K562 (cell line): Measurements from ENCODE around the gene GALNT9. TPM values are rescaled to one million over a fixed set of nuclear protein-coding genes. Genes with fewer than 3 reads are reported as not detected.

ENCODE experiments used
- CBFB ChIP-seq: sonication (generic); formaldehyde crosslinking; IDR thresholded peaks from 2 replicates; pipeline ENCODE4 v1.4.0; 2020; ENCODE audit warnings: mild to moderate bottlenecking, missing genetic modification reagents
- TEAD2 ChIP-seq: fragments of 450-650 bp; IDR thresholded peaks from 2 replicates; pipeline ENCODE4 v1.6.1; 2016; ENCODE audit warnings: missing genetic modification characterization, control low read depth, missing compliant biosample characterization
- polyA plus RNA-seq, 8 experiments: library from polyadenylated mRNA; depleted of rRNA in 4 of 8; stranded (reverse) in 5 of 8; unstranded in 3 of 8; fragments of >200 nt; fragmentation: Nextera tagmentation in 2 of 8; fragmentation: Illumina TruSeq in 1 of 8; extraction: Ambion mirVana in 2 of 8; extraction: Trizol in 1 of 8; gene quantifications; 2 replicates each; pipeline versions ENCODE4 v1.2.1 to v1.2.3, GENCODE V29; 2011 to 2014; ENCODE audit warnings: inconsistent platforms in 1 of 8, missing spikeins in 1 of 8
- total RNA-seq, 7 experiments: library from RNA; depleted of rRNA in 6 of 7; stranded (reverse); fragments of >200 nt in 6 of 7; fragmentation: Illumina TruSeq in 2 of 7; extraction: Trizol in 2 of 7; gene quantifications; 2 replicates each; pipeline versions ENCODE4 v1.2.1 to v1.2.3, GENCODE V29; 2011 to 2021; ENCODE audit warnings: low replicate concordance in 1 of 7
- TF ChIP-seq, protein P1 (sequence below): fragments of 450-650 bp; IDR thresholded peaks from 2 replicates; pipeline ENCODE4 v1.6.1; 2016; ENCODE audit warnings: mild to moderate bottlenecking, moderate library complexity
- TF ChIP-seq, protein P2 (sequence below): fragments of 450-650 bp; IDR thresholded peaks from 2 replicates; pipeline ENCODE4 v1.6.1; 2016; ENCODE audit warnings: mild to moderate bottlenecking

GALNT9 gene
- total and polyA plus RNA-seq, 9 of the 15 experiments (the other 6 are each of a cell fraction or from before 2014, with no cell fraction given) = not detected

- TF ChIP-seq, protein P1, sequence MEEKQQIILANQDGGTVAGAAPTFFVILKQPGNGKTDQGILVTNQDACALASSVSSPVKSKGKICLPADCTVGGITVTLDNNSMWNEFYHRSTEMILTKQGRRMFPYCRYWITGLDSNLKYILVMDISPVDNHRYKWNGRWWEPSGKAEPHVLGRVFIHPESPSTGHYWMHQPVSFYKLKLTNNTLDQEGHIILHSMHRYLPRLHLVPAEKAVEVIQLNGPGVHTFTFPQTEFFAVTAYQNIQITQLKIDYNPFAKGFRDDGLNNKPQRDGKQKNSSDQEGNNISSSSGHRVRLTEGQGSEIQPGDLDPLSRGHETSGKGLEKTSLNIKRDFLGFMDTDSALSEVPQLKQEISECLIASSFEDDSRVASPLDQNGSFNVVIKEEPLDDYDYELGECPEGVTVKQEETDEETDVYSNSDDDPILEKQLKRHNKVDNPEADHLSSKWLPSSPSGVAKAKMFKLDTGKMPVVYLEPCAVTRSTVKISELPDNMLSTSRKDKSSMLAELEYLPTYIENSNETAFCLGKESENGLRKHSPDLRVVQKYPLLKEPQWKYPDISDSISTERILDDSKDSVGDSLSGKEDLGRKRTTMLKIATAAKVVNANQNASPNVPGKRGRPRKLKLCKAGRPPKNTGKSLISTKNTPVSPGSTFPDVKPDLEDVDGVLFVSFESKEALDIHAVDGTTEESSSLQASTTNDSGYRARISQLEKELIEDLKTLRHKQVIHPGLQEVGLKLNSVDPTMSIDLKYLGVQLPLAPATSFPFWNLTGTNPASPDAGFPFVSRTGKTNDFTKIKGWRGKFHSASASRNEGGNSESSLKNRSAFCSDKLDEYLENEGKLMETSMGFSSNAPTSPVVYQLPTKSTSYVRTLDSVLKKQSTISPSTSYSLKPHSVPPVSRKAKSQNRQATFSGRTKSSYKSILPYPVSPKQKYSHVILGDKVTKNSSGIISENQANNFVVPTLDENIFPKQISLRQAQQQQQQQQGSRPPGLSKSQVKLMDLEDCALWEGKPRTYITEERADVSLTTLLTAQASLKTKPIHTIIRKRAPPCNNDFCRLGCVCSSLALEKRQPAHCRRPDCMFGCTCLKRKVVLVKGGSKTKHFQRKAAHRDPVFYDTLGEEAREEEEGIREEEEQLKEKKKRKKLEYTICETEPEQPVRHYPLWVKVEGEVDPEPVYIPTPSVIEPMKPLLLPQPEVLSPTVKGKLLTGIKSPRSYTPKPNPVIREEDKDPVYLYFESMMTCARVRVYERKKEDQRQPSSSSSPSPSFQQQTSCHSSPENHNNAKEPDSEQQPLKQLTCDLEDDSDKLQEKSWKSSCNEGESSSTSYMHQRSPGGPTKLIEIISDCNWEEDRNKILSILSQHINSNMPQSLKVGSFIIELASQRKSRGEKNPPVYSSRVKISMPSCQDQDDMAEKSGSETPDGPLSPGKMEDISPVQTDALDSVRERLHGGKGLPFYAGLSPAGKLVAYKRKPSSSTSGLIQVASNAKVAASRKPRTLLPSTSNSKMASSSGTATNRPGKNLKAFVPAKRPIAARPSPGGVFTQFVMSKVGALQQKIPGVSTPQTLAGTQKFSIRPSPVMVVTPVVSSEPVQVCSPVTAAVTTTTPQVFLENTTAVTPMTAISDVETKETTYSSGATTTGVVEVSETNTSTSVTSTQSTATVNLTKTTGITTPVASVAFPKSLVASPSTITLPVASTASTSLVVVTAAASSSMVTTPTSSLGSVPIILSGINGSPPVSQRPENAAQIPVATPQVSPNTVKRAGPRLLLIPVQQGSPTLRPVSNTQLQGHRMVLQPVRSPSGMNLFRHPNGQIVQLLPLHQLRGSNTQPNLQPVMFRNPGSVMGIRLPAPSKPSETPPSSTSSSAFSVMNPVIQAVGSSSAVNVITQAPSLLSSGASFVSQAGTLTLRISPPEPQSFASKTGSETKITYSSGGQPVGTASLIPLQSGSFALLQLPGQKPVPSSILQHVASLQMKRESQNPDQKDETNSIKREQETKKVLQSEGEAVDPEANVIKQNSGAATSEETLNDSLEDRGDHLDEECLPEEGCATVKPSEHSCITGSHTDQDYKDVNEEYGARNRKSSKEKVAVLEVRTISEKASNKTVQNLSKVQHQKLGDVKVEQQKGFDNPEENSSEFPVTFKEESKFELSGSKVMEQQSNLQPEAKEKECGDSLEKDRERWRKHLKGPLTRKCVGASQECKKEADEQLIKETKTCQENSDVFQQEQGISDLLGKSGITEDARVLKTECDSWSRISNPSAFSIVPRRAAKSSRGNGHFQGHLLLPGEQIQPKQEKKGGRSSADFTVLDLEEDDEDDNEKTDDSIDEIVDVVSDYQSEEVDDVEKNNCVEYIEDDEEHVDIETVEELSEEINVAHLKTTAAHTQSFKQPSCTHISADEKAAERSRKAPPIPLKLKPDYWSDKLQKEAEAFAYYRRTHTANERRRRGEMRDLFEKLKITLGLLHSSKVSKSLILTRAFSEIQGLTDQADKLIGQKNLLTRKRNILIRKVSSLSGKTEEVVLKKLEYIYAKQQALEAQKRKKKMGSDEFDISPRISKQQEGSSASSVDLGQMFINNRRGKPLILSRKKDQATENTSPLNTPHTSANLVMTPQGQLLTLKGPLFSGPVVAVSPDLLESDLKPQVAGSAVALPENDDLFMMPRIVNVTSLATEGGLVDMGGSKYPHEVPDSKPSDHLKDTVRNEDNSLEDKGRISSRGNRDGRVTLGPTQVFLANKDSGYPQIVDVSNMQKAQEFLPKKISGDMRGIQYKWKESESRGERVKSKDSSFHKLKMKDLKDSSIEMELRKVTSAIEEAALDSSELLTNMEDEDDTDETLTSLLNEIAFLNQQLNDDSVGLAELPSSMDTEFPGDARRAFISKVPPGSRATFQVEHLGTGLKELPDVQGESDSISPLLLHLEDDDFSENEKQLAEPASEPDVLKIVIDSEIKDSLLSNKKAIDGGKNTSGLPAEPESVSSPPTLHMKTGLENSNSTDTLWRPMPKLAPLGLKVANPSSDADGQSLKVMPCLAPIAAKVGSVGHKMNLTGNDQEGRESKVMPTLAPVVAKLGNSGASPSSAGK = no peak
- TF ChIP-seq, protein P2, sequence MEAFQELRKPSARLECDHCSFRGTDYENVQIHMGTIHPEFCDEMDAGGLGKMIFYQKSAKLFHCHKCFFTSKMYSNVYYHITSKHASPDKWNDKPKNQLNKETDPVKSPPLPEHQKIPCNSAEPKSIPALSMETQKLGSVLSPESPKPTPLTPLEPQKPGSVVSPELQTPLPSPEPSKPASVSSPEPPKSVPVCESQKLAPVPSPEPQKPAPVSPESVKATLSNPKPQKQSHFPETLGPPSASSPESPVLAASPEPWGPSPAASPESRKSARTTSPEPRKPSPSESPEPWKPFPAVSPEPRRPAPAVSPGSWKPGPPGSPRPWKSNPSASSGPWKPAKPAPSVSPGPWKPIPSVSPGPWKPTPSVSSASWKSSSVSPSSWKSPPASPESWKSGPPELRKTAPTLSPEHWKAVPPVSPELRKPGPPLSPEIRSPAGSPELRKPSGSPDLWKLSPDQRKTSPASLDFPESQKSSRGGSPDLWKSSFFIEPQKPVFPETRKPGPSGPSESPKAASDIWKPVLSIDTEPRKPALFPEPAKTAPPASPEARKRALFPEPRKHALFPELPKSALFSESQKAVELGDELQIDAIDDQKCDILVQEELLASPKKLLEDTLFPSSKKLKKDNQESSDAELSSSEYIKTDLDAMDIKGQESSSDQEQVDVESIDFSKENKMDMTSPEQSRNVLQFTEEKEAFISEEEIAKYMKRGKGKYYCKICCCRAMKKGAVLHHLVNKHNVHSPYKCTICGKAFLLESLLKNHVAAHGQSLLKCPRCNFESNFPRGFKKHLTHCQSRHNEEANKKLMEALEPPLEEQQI = no peak
- no peak for TF ChIP-seq CBFB (CRISPR knock-in tag)
- no peak for TF ChIP-seq TEAD2 (tag)
Observed at GRCh38 chr12:132305560-132305966, 23.8 kb downstream of the GALNT9 start (continued).
